GM23338 (cell line): ENCODE measurements around the gene XRCC5.

Experiments
- CREB1 ChIP-seq: fragments of 250-450 bp; sonication (Bioruptor Pico); IDR thresholded peaks from 2 replicates; pipeline ENCODE4 v1.5.0; 2020; ENCODE audit warnings: low read depth, mild to moderate bottlenecking, moderate library complexity
- EZH2 ChIP-seq: fragments of 200-600 bp; sonication (generic); IDR thresholded peaks from one replicate; pipeline ENCODE4 v1.8.0; 2017; ENCODE audit warnings: antibody characterized with exemption, mild to moderate bottlenecking, low read depth; ENCODE audit not compliant: unreplicated experiment
- EZH2phosphoT487 ChIP-seq: fragments of 200-600 bp; sonication (generic); IDR thresholded peaks from one replicate; pipeline ENCODE4 v1.8.1; 2018; ENCODE audit warnings: antibody characterized with exemption; ENCODE audit not compliant: unreplicated experiment
- JUNB ChIP-seq: IDR thresholded peaks from one replicate; pipeline ENCODE4 v1.6.1; 2016; ENCODE audit warnings: antibody characterized with exemption; ENCODE audit not compliant: unreplicated experiment
- NANOG ChIP-seq: IDR thresholded peaks from 2 replicates; pipeline ENCODE4 v1.6.1; 2016; ENCODE audit warnings: antibody characterized with exemption, borderline replicate concordance
- POLR2AphosphoS5 ChIP-seq: IDR thresholded peaks from 2 replicates; pipeline ENCODE4 v1.6.1; 2016; ENCODE audit warnings: antibody characterized with exemption, low read depth
- STAT1 ChIP-seq: IDR thresholded peaks from one replicate; pipeline ENCODE4 v1.6.1; 2016; ENCODE audit warnings: antibody characterized with exemption; ENCODE audit not compliant: unreplicated experiment
- ZNF114 ChIP-seq: fragments of 250-450 bp; sonication (Bioruptor Pico); IDR thresholded peaks from 2 replicates; pipeline ENCODE4 v1.5.0; 2020; ENCODE audit warnings: mild to moderate bottlenecking, moderate library complexity
- ZNF331 ChIP-seq: fragments of 250-450 bp; sonication (Bioruptor Pico); IDR thresholded peaks from 2 replicates; pipeline ENCODE4 v1.5.0; 2020; ENCODE audit warnings: low read depth, mild to moderate bottlenecking, moderate library complexity
- TF ChIP-seq, protein P1 (sequence below), 2 experiments: fragments of 200-600 bp in 1 of 2; sonication (generic) in 1 of 2; conservative IDR thresholded peaks; 2 replicates each; pipeline versions ENCODE4 v1.5.1 to v1.6.1; 2016 to 2017; ENCODE audit warnings: antibody characterized with exemption in 2 of 2, low read depth in 2 of 2, mild to moderate bottlenecking in 2 of 2, moderate library complexity in 1 of 2
- TF ChIP-seq, protein P2 (sequence below): IDR thresholded peaks from 2 replicates; pipeline ENCODE4 v1.6.1; 2016; ENCODE audit warnings: antibody characterized with exemption
- TF ChIP-seq, protein P3 (sequence below): IDR thresholded peaks from one replicate; pipeline ENCODE4 v1.6.1; 2018; ENCODE audit warnings: antibody characterized with exemption; ENCODE audit not compliant: unreplicated experiment

DNA sequence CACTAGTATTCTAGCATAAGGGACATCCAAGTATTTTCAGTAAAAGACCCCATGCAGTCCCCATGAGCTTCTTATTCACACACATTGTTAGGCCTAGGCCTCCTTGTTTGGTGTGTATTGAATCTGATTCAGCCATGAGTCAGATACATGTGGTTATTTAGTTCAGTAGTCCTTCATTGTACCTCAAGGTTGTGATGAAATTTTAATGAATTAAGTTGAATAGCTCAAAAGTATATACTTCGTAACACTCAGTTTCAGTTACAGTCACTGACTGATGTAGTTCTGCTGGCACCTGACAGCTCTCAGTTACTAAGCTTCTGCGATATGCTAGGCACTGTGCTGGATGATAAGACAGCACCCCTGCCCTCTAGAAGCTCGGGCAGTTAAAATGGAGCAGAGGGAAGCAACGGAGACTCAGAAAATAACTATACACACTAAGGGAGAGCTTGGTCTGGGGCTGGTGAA lies 86.4 kb downstream of the XRCC5 start:
- TF ChIP-seq POLR2AphosphoS5, result no peak
- TF ChIP-seq EZH2, result no peak
- TF ChIP-seq, protein P1, sequence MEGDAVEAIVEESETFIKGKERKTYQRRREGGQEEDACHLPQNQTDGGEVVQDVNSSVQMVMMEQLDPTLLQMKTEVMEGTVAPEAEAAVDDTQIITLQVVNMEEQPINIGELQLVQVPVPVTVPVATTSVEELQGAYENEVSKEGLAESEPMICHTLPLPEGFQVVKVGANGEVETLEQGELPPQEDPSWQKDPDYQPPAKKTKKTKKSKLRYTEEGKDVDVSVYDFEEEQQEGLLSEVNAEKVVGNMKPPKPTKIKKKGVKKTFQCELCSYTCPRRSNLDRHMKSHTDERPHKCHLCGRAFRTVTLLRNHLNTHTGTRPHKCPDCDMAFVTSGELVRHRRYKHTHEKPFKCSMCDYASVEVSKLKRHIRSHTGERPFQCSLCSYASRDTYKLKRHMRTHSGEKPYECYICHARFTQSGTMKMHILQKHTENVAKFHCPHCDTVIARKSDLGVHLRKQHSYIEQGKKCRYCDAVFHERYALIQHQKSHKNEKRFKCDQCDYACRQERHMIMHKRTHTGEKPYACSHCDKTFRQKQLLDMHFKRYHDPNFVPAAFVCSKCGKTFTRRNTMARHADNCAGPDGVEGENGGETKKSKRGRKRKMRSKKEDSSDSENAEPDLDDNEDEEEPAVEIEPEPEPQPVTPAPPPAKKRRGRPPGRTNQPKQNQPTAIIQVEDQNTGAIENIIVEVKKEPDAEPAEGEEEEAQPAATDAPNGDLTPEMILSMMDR (conservative IDR thresholded peaks at IDR 0.05; ENCODE audit: low read depth in 2 of 2), result no peak
- TF ChIP-seq ZNF331 (CRISPR knock-in tag), result no peak
- no peak for TF ChIP-seq EZH2phosphoT487
- TF ChIP-seq, protein P2, sequence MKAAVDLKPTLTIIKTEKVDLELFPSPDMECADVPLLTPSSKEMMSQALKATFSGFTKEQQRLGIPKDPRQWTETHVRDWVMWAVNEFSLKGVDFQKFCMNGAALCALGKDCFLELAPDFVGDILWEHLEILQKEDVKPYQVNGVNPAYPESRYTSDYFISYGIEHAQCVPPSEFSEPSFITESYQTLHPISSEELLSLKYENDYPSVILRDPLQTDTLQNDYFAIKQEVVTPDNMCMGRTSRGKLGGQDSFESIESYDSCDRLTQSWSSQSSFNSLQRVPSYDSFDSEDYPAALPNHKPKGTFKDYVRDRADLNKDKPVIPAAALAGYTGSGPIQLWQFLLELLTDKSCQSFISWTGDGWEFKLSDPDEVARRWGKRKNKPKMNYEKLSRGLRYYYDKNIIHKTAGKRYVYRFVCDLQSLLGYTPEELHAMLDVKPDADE, result no peak
- TF ChIP-seq CREB1, result no peak
- TF ChIP-seq JUNB, result no peak
- no peak for TF ChIP-seq ZNF114 (CRISPR knock-in tag)
- no peak for TF ChIP-seq NANOG
- TF ChIP-seq, protein P3, sequence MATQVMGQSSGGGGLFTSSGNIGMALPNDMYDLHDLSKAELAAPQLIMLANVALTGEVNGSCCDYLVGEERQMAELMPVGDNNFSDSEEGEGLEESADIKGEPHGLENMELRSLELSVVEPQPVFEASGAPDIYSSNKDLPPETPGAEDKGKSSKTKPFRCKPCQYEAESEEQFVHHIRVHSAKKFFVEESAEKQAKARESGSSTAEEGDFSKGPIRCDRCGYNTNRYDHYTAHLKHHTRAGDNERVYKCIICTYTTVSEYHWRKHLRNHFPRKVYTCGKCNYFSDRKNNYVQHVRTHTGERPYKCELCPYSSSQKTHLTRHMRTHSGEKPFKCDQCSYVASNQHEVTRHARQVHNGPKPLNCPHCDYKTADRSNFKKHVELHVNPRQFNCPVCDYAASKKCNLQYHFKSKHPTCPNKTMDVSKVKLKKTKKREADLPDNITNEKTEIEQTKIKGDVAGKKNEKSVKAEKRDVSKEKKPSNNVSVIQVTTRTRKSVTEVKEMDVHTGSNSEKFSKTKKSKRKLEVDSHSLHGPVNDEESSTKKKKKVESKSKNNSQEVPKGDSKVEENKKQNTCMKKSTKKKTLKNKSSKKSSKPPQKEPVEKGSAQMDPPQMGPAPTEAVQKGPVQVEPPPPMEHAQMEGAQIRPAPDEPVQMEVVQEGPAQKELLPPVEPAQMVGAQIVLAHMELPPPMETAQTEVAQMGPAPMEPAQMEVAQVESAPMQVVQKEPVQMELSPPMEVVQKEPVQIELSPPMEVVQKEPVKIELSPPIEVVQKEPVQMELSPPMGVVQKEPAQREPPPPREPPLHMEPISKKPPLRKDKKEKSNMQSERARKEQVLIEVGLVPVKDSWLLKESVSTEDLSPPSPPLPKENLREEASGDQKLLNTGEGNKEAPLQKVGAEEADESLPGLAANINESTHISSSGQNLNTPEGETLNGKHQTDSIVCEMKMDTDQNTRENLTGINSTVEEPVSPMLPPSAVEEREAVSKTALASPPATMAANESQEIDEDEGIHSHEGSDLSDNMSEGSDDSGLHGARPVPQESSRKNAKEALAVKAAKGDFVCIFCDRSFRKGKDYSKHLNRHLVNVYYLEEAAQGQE, result no peak
- TF ChIP-seq STAT1, result no peak
